ENCODE data around the gene NCAPG.
A peak's percentile ranks its signal among the peaks of the same experiment; 100 is the strongest.

The NCAPG gene

DNA sequence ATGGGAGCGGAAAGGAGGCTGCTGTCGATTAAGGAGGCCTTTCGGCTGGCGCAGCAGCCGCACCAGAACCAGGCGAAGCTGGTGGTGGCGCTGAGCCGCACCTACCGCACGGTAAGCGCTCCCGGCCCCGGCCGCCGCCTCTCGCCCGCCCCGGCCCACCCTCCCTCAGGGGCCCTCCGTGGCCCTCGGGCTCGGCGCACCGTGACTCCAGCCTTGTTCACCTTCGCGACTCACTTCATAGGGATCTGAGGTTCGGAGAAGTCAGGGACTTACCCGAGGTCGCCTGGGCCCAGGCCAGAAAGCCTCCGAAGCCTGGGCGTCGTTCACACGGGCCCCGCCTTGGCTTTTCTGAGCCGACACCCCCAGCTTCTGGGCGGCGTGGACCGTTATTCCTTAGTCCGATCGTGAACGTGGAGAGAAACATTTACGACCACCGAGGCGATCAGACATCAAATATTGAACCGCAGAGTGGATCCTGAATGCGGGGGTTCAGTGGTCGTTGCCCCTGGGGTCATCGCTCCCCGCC is 362 bp downstream of the NCAPG start:
- DNase-seq (ENCODE audit: low spot score), result peak; percentile 12
- ChIA-PET POLR2A (ENCODE audit: low non-redundant PET) (no interaction called here), CTCF (no interaction called here)
- TF ChIP-seq, protein P1, sequence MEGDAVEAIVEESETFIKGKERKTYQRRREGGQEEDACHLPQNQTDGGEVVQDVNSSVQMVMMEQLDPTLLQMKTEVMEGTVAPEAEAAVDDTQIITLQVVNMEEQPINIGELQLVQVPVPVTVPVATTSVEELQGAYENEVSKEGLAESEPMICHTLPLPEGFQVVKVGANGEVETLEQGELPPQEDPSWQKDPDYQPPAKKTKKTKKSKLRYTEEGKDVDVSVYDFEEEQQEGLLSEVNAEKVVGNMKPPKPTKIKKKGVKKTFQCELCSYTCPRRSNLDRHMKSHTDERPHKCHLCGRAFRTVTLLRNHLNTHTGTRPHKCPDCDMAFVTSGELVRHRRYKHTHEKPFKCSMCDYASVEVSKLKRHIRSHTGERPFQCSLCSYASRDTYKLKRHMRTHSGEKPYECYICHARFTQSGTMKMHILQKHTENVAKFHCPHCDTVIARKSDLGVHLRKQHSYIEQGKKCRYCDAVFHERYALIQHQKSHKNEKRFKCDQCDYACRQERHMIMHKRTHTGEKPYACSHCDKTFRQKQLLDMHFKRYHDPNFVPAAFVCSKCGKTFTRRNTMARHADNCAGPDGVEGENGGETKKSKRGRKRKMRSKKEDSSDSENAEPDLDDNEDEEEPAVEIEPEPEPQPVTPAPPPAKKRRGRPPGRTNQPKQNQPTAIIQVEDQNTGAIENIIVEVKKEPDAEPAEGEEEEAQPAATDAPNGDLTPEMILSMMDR (conservative IDR thresholded peaks at IDR 0.05; ENCODE audit: low read depth), result no peak
- peak overlapping the region; percentile 94 for H3K27ac ChIP-seq

DNA sequence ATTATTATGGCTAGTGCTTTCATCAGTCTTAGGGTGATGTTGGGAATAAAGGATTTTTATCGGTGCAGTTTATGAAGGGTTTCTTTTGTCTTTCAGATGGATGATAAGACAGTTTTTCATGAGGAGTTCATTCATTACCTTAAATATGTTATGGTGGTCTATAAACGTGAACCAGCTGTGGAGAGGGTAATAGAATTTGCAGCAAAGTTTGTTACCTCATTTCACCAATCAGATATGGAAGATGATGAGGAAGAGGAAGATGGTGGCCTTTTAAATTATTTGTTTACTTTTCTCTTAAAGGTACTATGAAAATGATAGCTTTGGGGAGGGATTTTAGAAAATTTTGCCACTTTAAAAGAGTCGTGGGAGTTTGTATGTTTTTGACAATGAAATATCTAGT is 1.3 kb downstream of the NCAPG start:
- ChIA-PET POLR2A (ENCODE audit: low non-redundant PET) (no interaction called here), CTCF (interaction anchor here (0.6 kb wide), 1 partner anchor 221 kb away, joined by 5 read pairs; no protein-coding TSS in a partner anchor)
- H3K27ac ChIP-seq, result no peak overlapping the region

DNA sequence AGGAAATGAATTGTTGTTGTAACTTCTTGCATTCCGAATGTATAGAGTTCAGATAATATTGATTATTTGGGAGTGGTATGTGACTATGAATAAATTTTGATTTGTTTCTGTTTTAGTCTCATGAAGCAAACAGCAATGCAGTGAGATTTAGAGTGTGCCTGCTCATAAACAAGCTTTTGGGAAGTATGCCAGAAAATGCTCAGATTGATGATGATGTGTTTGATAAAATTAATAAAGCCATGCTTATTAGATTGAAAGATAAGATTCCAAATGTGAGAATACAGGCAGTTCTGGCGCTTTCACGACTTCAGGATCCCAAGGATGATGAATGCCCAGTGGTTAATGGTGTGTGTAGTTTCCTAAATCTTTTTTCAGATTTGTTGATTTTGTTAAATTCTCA is 2.0 kb downstream of the NCAPG start:
- ChIA-PET CTCF (interaction anchor here (0.6 kb wide), 1 partner anchor 222 kb away, joined by 5 read pairs; no protein-coding TSS in a partner anchor), POLR2A (ENCODE audit: low non-redundant PET) (no interaction called here)
- H3K27ac ChIP-seq, result no peak overlapping the region
- no peak for DNase-seq (ENCODE audit: low spot score)
- TF ChIP-seq, protein P1 (conservative IDR thresholded peaks at IDR 0.05; ENCODE audit: low read depth), result no peak

More for the DNA sequence above, 1.3 kb downstream of the NCAPG start:
- DNase-seq (ENCODE audit: low spot score), result no peak
- TF ChIP-seq, protein P1 (conservative IDR thresholded peaks at IDR 0.05; ENCODE audit: low read depth), result no peak

DNA sequence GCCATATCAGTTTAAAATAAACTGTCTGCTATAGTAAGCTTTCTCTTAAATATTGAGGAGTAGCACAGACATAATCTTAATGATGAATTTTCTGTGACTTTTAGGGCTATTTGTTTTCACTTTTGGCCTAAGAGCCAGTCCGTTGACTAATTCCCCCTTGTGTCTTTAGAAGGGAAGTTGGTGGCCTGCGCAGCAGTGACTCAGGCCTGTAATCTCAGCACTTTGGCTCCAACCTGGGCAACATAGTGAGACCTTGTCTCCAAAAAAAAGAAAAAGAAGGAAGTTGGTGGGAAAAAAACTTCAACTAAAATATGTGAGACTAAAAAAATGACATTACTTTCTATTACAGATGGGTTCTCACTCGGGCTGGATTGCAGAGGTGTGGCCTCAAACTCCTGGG is 3.4 kb downstream of the NCAPG start:
- TF ChIP-seq, protein P1 (conservative IDR thresholded peaks at IDR 0.05; ENCODE audit: low read depth), result no peak
- ChIA-PET POLR2A (ENCODE audit: low non-redundant PET) (no interaction called here), CTCF (no interaction called here)
- no peak overlapping the region for H3K27ac ChIP-seq
- no peak for DNase-seq (ENCODE audit: low spot score)

DNA sequence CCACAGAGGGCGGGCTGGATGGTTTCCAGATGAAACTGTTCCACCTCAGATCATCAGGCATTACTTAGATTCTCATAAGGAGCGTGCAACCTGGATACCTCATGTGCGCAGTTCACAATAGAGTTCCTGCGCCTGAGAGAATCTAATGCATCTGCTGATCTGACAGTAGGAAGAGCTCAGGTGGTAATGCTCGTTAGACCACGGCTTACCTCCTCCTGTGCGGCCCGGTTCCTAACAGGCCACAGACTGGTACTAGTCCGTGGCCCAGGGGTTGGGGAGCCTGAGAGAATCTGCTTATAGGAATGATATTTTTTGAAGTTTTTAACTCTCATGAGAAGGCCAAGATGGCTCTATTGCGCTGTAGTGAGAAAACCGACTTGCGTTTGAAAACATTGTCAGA is 5.4 kb downstream of the NCAPG start:
- ChIA-PET POLR2A (ENCODE audit: low non-redundant PET) (no interaction called here), CTCF (no interaction called here)
- H3K27ac ChIP-seq, result no peak overlapping the region
- no peak for DNase-seq (ENCODE audit: low spot score)
- TF ChIP-seq, protein P1 (conservative IDR thresholded peaks at IDR 0.05; ENCODE audit: low read depth), result no peak

DNA sequence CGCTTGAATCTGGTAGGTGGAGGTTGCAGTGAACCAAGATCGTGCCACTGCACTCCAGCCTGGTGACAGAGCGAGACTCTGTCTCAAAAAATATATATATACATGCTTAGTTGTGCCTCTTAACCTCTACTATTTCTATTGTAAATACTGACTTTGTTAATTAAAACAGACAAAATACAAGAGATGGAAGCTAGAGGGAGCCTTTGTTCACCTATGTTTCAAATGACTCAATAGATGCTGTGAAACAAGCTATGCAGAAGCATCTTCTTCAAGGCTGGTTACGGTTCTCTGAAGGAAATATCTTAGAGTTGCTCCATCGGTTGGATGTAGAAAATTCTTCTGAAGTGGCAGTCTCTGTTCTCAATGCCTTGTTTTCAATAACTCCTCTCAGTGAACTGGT is 6.2 kb downstream of the NCAPG start:
- DNase-seq (ENCODE audit: low spot score), result peak; percentile 4
- TF ChIP-seq, protein P1 (conservative IDR thresholded peaks at IDR 0.05; ENCODE audit: low read depth), result peak; percentile 54
- no peak overlapping the region for H3K27ac ChIP-seq
- ChIA-PET POLR2A (ENCODE audit: low non-redundant PET) (interaction anchor here (0.7 kb wide), 1 partner anchor 15 kb away, joined by 3 read pairs; no protein-coding TSS in a partner anchor), CTCF (interaction anchor here (0.6 to 1.0 kb wide), 5 partner anchors 54 to 550 kb away, joined by 3 to 5 read pairs (median 3); no protein-coding TSS in a partner anchor)
